Retinal pigment epithelial cell (primary cell): ENCODE data around the gene GRID1.

ENCODE experiments used
- DNase-seq: peaks from one replicate; pipeline ENCODE4 v3.0.0-alpha.2; 2010; ENCODE audit warnings: low read depth
- H3K4me3 ChIP-seq: 2 replicates; pipeline ENCODE4 v1.5.1; 2011; ENCODE audit warnings: mild to moderate bottlenecking, low read length, control low read depth, moderate library complexity
- CTCF ChIP-seq: conservative IDR thresholded peaks from 2 replicates; pipeline ENCODE4 v1.5.1; 2011; ENCODE audit warnings: low read depth, low read length, control low read depth, inconsistent platforms

Gene GRID1

GRCh38 chr10:86282664-86283465 is 83.7 kb downstream of the GRID1 start:
- no peak for DNase-seq

GRCh38 chr10:86281396-86281795 is 85.2 kb downstream of the GRID1 start:
- no peak overlapping the region for H3K4me3 ChIP-seq
- no peak for TF ChIP-seq CTCF
- no peak for DNase-seq

More at GRCh38 chr10:86282664-86283465, 83.7 kb downstream of the GRID1 start:
- H3K4me3 ChIP-seq = no peak overlapping the region
- no peak for TF ChIP-seq CTCF

- no peak overlapping the region for H3K4me3 ChIP-seq
- no peak for DNase-seq
- no peak for TF ChIP-seq CTCF
Observed at GRCh38 chr10:86269332-86269731, 97.3 kb downstream of the GRID1 start.

- DNase-seq = no peak
- H3K4me3 ChIP-seq = no peak overlapping the region
- TF ChIP-seq CTCF = no peak
Observed at GRCh38 chr10:86267286-86268195, 99.1 kb downstream of the GRID1 start.

GRCh38 chr10:86266446-86267242 is 100.0 kb downstream of the GRID1 start:
- DNase-seq = no peak
- TF ChIP-seq CTCF = no peak
- no peak overlapping the region for H3K4me3 ChIP-seq

- H3K4me3 ChIP-seq = no peak overlapping the region
- no peak for TF ChIP-seq CTCF
- DNase-seq = no peak
Observed at GRCh38 chr10:86265895-86266259, 100.7 kb downstream of the GRID1 start.
